Measurements from ENCODE around the gene TGFB1. TPM values are rescaled to one million over a fixed set of nuclear protein-coding genes. Genes with fewer than 3 reads are reported as not detected.

The TGFB1 gene
- total and polyA plus RNA-seq, 2 of the 13 experiments (the other 11 are each of a cell fraction or from before 2014, with no cell fraction given), result 4.1 to 5.4 TPM

DNA sequence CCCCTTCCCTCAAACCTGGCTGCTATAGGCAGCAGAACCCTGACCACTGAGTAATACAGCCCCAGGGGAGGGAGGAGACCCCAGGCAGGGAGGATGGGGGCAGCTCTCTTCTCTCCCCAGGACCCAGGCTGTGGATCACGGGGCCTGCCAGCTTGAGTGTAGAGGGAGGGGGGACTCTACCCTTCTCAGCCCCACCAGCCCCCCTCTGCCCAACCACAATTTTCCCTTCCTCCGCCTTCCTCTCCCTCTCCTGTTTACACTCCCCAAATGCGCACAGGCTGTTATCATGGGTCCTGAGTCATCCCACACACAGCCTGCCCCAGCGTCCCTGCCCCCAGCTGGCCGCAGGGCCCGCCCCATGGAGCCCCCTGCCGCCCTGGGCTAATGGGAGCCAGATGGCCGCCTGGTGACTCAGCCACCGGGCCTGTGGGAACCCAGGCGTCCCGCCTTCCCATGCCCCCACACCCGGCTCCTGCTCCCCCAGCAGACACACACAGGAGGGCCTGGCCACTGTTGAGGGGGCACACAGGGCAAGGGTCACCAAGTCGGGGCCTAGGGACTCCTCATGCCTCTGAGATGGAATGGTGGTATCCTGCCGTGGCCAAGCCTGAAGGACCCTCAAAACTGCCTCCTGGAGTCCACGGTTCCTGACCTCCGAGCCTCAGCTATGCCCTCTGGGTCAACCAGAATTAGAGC is 30.1 kb downstream of the TGFB1 start (continued):
- TF ChIP-seq, protein P1, sequence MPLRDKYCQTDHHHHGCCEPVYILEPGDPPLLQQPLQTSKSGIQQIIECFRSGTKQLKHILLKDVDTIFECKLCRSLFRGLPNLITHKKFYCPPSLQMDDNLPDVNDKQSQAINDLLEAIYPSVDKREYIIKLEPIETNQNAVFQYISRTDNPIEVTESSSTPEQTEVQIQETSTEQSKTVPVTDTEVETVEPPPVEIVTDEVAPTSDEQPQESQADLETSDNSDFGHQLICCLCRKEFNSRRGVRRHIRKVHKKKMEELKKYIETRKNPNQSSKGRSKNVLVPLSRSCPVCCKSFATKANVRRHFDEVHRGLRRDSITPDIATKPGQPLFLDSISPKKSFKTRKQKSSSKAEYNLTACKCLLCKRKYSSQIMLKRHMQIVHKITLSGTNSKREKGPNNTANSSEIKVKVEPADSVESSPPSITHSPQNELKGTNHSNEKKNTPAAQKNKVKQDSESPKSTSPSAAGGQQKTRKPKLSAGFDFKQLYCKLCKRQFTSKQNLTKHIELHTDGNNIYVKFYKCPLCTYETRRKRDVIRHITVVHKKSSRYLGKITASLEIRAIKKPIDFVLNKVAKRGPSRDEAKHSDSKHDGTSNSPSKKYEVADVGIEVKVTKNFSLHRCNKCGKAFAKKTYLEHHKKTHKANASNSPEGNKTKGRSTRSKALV (CRISPR knock-in tag; IDR thresholded peaks at IDR 0.05), result no peak
- TF ChIP-seq ZNF574 (CRISPR knock-in tag; IDR thresholded peaks at IDR 0.05), result peak; percentile 26; the same call in 1 of the 2 replicates
- TF ChIP-seq, protein P2, sequence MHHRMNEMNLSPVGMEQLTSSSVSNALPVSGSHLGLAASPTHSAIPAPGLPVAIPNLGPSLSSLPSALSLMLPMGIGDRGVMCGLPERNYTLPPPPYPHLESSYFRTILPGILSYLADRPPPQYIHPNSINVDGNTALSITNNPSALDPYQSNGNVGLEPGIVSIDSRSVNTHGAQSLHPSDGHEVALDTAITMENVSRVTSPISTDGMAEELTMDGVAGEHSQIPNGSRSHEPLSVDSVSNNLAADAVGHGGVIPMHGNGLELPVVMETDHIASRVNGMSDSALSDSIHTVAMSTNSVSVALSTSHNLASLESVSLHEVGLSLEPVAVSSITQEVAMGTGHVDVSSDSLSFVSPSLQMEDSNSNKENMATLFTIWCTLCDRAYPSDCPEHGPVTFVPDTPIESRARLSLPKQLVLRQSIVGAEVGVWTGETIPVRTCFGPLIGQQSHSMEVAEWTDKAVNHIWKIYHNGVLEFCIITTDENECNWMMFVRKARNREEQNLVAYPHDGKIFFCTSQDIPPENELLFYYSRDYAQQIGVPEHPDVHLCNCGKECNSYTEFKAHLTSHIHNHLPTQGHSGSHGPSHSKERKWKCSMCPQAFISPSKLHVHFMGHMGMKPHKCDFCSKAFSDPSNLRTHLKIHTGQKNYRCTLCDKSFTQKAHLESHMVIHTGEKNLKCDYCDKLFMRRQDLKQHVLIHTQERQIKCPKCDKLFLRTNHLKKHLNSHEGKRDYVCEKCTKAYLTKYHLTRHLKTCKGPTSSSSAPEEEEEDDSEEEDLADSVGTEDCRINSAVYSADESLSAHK (CRISPR knock-in tag; IDR thresholded peaks at IDR 0.05; ENCODE audit: borderline replicate concordance), result no peak
- no peak for TF ChIP-seq ZNF768 (CRISPR knock-in tag; IDR thresholded peaks at IDR 0.05)
- TF ChIP-seq HOXA3 (CRISPR knock-in tag; IDR thresholded peaks at IDR 0.05), result peak; percentile 35; the same call in 1 of the 2 replicates
- peak; percentile 91 for TF ChIP-seq ZBTB7B (CRISPR knock-in tag; IDR thresholded peaks at IDR 0.05)
- TF ChIP-seq ZZZ3 (CRISPR knock-in tag; IDR thresholded peaks at IDR 0.05; ENCODE audit: borderline replicate concordance), result no peak
- no peak for TF ChIP-seq ZSCAN25 (CRISPR knock-in tag; IDR thresholded peaks at IDR 0.05)
- no peak for TF ChIP-seq ZFP1 (CRISPR knock-in tag; IDR thresholded peaks at IDR 0.05)
- TF ChIP-seq ZNF773 (CRISPR knock-in tag; IDR thresholded peaks at IDR 0.05; ENCODE audit: borderline replicate concordance), result no peak
- TF ChIP-seq, protein P3, sequence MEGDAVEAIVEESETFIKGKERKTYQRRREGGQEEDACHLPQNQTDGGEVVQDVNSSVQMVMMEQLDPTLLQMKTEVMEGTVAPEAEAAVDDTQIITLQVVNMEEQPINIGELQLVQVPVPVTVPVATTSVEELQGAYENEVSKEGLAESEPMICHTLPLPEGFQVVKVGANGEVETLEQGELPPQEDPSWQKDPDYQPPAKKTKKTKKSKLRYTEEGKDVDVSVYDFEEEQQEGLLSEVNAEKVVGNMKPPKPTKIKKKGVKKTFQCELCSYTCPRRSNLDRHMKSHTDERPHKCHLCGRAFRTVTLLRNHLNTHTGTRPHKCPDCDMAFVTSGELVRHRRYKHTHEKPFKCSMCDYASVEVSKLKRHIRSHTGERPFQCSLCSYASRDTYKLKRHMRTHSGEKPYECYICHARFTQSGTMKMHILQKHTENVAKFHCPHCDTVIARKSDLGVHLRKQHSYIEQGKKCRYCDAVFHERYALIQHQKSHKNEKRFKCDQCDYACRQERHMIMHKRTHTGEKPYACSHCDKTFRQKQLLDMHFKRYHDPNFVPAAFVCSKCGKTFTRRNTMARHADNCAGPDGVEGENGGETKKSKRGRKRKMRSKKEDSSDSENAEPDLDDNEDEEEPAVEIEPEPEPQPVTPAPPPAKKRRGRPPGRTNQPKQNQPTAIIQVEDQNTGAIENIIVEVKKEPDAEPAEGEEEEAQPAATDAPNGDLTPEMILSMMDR (CRISPR knock-in tag; IDR thresholded peaks at IDR 0.05), result peak; percentile 42
- no peak for TF ChIP-seq PAX8 (CRISPR knock-in tag; IDR thresholded peaks at IDR 0.05; ENCODE audit: borderline replicate concordance)
- no peak for TF ChIP-seq KLF16 (CRISPR knock-in tag; IDR thresholded peaks at IDR 0.05)
- no peak for TF ChIP-seq TEF (CRISPR knock-in tag; IDR thresholded peaks at IDR 0.05)
- TF ChIP-seq MAFG (CRISPR knock-in tag; IDR thresholded peaks at IDR 0.05), result no peak
- 0 out of 2 replicates have a peak, but pooled peaks have one; percentile 56 for TF ChIP-seq NFE2 (CRISPR knock-in tag; IDR thresholded peaks at IDR 0.05)
- no peak for TF ChIP-seq GTF3A (CRISPR knock-in tag; conservative IDR thresholded peaks at IDR 0.05)
- TF ChIP-seq, protein P4, sequence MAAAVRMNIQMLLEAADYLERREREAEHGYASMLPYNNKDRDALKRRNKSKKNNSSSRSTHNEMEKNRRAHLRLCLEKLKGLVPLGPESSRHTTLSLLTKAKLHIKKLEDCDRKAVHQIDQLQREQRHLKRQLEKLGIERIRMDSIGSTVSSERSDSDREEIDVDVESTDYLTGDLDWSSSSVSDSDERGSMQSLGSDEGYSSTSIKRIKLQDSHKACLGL (CRISPR knock-in tag; IDR thresholded peaks at IDR 0.05), result no peak
- no peak for TF ChIP-seq FOXP1 (IDR thresholded peaks at IDR 0.05)
- TF ChIP-seq FOXP1 (CRISPR knock-in tag; IDR thresholded peaks at IDR 0.05), result peak; percentile 72
- TF ChIP-seq ZNF616 (CRISPR knock-in tag; IDR thresholded peaks at IDR 0.05; ENCODE audit: low read depth), result no peak

Measured in HepG2 (cell line).